NCI-H1092 (cell line): Measurements from ENCODE around the gene KDSR.
"Not testable (repeated sequence)": the region's sequence is repeated elsewhere in the genome, so short reads cannot be mapped to it uniquely, and the experiment has no call there.

ENCODE experiments used
- DNase-seq: peaks from one replicate; lab custom pipeline; 2025; lab: John Stamatoyannopoulos, UW

KDSR gene

GRCh38 chr18:63366213-63367052 is 573 bp downstream of the KDSR start:
- no peak for DNase-seq

GRCh38 chr18:63365876-63366212 is 1.2 kb downstream of the KDSR start:
- no peak for DNase-seq

GRCh38 chr18:63363951-63364350 is 3.1 kb downstream of the KDSR start:
- no peak for DNase-seq

- not testable (repeated sequence) for DNase-seq
Observed at GRCh38 chr18:63363420-63363819, 3.6 kb downstream of the KDSR start.

- no peak for DNase-seq
Observed at GRCh38 chr18:63356272-63356896, 10.6 kb downstream of the KDSR start.

- no peak for DNase-seq
Observed at GRCh38 chr18:63350230-63350629, 16.8 kb downstream of the KDSR start.

- no peak for DNase-seq
Observed at GRCh38 chr18:63348508-63349136, 18.4 kb downstream of the KDSR start.

GRCh38 chr18:63346480-63347183 is 20.4 kb downstream of the KDSR start:
- DNase-seq = no peak

GRCh38 chr18:63346031-63346430 is 21.0 kb downstream of the KDSR start:
- no peak for DNase-seq

- DNase-seq = no peak
Observed at GRCh38 chr18:63344918-63345317, 22.1 kb downstream of the KDSR start.

GRCh38 chr18:63344263-63344662 is 22.7 kb downstream of the KDSR start:
- no peak for DNase-seq

GRCh38 chr18:63342206-63342605 is 24.8 kb downstream of the KDSR start:
- no peak for DNase-seq

- peak; percentile 32 for DNase-seq
Observed at GRCh38 chr18:63339920-63340484, 27.0 kb downstream of the KDSR start.

- DNase-seq = no peak
Observed at GRCh38 chr18:63336366-63337099, 30.5 kb downstream of the KDSR start.

- DNase-seq = no peak
Observed at GRCh38 chr18:63331105-63331504, 35.9 kb downstream of the KDSR start.

- DNase-seq = no peak
Observed at GRCh38 chr18:63329431-63330145, 37.4 kb downstream of the KDSR start.

- no peak for DNase-seq
Observed at GRCh38 chr18:63326011-63326410, 41.0 kb downstream of the KDSR start.

- DNase-seq = no peak
Observed at GRCh38 chr18:63325086-63325686, 41.8 kb downstream of the KDSR start.

- peak; percentile 80 for DNase-seq
Observed at GRCh38 chr18:63322908-63323634, 43.9 kb downstream of the KDSR start.

GRCh38 chr18:63322206-63322605 is 44.8 kb downstream of the KDSR start:
- no peak for DNase-seq
